ENCODE results near the gene MACROD2.

MACROD2 gene

GRCh38 chr20:16096756-16097326, 2101.5 kb downstream of the MACROD2 start:
- intact Hi-C loops (cut with DNase I): no loop called here
- no peak for DNase-seq

GRCh38 chr20:16097788-16098187, 2102.5 kb downstream of the MACROD2 start:
- DNase-seq: no peak
- intact Hi-C loops (cut with DNase I): no loop called here

GRCh38 chr20:16098890-16099639, 2103.7 kb downstream of the MACROD2 start:
- DNase-seq: no peak
- intact Hi-C loops (cut with DNase I): no loop called here

GRCh38 chr20:16100111-16100510, 2104.8 kb downstream of the MACROD2 start:
- DNase-seq: no peak
- intact Hi-C loops (cut with DNase I): no loop called here

GRCh38 chr20:16100767-16101166, 2105.5 kb downstream of the MACROD2 start:
- intact Hi-C loops (cut with DNase I): no loop called here
- DNase-seq: no peak

Data from head of caudate nucleus (tissue), 42 donors.